ENCODE measurements around the gene VSIG8. TPM values are rescaled to one million over a fixed set of nuclear protein-coding genes. Genes with fewer than 3 reads are reported as not detected.

The VSIG8 gene
- total and polyA plus RNA-seq, 9 donors, result 0.06 to 0.48 (median 0.22) TPM; not detected in 3

DNA sequence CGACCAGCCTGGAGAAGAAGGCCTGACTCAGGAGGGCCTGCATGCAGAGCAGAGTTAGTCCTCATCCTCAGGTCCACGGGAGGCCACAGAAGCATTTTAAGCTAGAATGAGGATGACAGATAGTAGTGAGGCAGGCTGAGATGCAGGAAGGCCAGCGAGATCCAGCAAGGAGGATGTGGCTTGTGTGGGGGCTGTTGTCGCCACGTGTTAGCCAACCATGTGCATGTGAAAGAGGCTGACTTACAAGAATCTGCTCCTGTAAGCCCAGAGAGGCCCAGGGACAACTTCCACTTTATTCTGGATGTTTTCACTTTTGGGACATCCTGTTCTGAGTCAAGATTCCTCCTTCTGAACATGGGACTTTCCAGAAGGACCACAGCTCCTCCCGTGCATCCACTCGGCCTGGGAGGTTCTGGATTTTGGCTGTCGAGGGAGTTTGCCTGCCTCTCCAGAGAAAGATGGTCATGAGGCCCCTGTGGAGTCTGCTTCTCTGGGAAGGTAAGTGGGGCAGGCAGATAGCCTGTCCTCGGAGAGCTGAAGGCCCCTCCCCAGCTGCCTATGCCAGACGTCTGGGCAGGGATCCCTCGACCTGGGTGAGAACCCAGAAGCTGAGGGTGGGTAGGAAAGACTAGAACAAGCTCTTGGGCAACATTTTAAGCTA is 35.9 kb downstream of the VSIG8 start, which contains the start of gene SLAMF8:
Gene SLAMF8 (plus strand): TSS at position 433 of the 661 bp plus-strand sequence. CDS start 26 bp downstream, at position 459.
- Histone ChIP-seq H3K9me3 (no peaks in the 10 kb centered on the region), H3K4me3 (no peak within 1 kb of the TSS), H3K27me3 (no peaks in the 10 kb centered on the region), H3K27ac (no peak within 1 kb of the TSS), H3K36me3 (no peaks in the 10 kb centered on the region), H3K4me1 (ENCODE audit: insufficient read depth) (peaks cover 2% of the 10 kb centered on the region)
- DNase-seq, result no peak
- WGBS, 3 donors, result 68 to 74% (median 69%) methylated on average over 11 of the region's 11 CpGs
- intact Hi-C loops (cut with DNase I), result no loop called here
- TF ChIP-seq POLR2A (IDR thresholded peaks at IDR 0.05) (no peak), EP300 (IDR thresholded peaks at IDR 0.05) (no peak)
- TF ChIP-seq, protein P1, sequence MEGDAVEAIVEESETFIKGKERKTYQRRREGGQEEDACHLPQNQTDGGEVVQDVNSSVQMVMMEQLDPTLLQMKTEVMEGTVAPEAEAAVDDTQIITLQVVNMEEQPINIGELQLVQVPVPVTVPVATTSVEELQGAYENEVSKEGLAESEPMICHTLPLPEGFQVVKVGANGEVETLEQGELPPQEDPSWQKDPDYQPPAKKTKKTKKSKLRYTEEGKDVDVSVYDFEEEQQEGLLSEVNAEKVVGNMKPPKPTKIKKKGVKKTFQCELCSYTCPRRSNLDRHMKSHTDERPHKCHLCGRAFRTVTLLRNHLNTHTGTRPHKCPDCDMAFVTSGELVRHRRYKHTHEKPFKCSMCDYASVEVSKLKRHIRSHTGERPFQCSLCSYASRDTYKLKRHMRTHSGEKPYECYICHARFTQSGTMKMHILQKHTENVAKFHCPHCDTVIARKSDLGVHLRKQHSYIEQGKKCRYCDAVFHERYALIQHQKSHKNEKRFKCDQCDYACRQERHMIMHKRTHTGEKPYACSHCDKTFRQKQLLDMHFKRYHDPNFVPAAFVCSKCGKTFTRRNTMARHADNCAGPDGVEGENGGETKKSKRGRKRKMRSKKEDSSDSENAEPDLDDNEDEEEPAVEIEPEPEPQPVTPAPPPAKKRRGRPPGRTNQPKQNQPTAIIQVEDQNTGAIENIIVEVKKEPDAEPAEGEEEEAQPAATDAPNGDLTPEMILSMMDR (IDR thresholded peaks at IDR 0.05), result no peak

DNA sequence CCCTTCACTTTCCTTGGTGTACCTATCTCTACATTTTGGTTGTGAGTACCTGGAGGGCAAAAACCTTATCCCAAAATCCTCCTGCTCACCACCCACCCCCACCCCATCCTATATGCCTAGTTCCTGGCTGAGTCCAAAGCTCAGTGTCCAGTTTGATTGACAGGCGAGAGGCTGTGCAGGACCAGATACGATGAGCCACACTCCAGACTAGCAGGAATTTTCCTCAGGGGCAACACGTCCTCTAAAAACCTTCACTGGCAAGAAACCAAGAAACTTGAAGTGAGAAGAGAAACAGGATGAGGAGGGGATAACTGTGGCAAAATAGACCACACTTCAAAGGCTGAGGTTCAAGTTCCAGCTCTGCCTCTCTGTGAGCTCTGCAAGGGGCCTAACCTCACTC is 36.9 kb downstream of the VSIG8 start:
- TF ChIP-seq, protein P1 (IDR thresholded peaks at IDR 0.05), result no peak
- TF ChIP-seq POLR2A (IDR thresholded peaks at IDR 0.05), result no peak
- no peak overlapping the region for H3K27ac ChIP-seq
- no peaks in the 10 kb centered on the region for H3K36me3 ChIP-seq
- DNase-seq, result no peak
- H3K9me3 ChIP-seq, result no peaks in the 10 kb centered on the region
- no peak overlapping the region for H3K4me3 ChIP-seq
- intact Hi-C loops (cut with DNase I), result no loop called here
- H3K4me1 ChIP-seq (ENCODE audit: insufficient read depth), result no peaks in the 10 kb centered on the region
- WGBS, 3 donors, result 40 to 50% (median 40%) methylated on average over 3 of the region's 3 CpGs
- no peaks in the 10 kb centered on the region for H3K27me3 ChIP-seq

DNA sequence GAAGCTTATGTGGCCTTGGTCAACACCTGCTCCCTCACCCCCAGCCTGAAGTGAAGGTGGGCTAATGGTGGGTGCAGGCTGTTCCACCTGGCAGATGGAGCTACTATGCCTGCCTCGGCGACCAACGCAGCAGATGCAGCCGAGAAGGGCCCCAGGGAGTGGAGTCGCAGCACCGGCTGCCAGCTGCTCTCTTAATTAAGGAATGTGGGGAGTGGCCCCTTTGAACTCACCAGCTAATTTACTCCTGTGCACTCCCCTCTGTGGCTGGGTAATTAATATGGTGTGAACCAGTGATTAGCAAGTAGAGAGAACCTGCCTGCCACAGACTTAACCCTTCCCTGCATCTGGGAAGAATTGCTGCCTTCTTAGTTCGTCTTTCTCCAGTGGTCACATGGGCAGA is 39.1 kb downstream of the VSIG8 start:
- no peaks in the 10 kb centered on the region for H3K27me3 ChIP-seq
- intact Hi-C loops (cut with DNase I), result loop anchor here in 1 of 4 donors (2.0 kb wide), 1 partner anchor 21 kb away; the partner anchor contains the start of gene FCRL6
- no peaks in the 10 kb centered on the region for H3K9me3 ChIP-seq
- H3K4me3 ChIP-seq, result no peak overlapping the region
- TF ChIP-seq, protein P1 (IDR thresholded peaks at IDR 0.05), result no peak
- TF ChIP-seq POLR2A (IDR thresholded peaks at IDR 0.05) (no peak), EP300 (IDR thresholded peaks at IDR 0.05) (no peak)
- no peaks in the 10 kb centered on the region for H3K36me3 ChIP-seq
- H3K27ac ChIP-seq, result no peak overlapping the region
- no peak for DNase-seq
- 9 to 17% (median 10%) methylated on average over 7 of the region's 7 CpGs for WGBS, 3 donors
- no peaks in the 10 kb centered on the region for H3K4me1 ChIP-seq (ENCODE audit: insufficient read depth)

DNA sequence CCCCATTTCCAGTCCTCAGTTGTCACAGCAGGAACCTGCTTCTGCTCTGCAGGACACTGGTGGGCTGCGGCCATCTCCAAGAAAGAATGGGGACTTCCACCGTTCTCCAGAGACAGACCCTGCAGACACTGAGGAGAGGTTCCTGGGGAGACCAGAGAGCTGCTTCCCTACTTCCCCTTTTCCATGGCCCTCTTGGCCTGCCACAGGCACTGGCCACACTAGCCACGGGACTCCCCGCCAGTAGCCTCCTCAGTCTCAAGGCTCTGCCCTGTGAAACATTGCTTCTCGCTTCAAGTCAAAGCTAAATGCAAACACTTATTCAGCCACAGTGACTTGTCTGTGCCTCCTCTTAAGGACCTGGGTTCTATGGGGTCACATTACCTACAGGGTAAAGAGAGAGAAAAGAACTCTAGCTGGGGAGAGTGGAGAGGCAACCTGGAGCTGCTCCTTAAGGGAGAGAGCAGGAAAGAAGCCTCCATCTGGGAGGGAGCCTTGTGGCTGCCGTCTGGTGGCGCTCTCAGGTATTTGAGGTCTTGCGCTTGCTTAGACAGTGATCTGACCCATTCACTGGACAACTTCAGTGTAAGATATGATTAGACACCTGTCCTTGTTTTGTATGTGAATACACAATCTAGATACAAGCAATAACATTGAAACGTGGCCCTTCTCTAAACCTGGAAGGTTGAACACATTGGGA is 41.1 kb downstream of the VSIG8 start:
- no peaks in the 10 kb centered on the region for H3K36me3 ChIP-seq
- H3K27ac ChIP-seq, result no peak overlapping the region
- no peak overlapping the region for H3K4me3 ChIP-seq
- intact Hi-C loops (cut with DNase I), result no loop called here
- H3K4me1 ChIP-seq (ENCODE audit: insufficient read depth), result no peaks in the 10 kb centered on the region
- no peak for TF ChIP-seq EP300 (IDR thresholded peaks at IDR 0.05)
- TF ChIP-seq, protein P1 (IDR thresholded peaks at IDR 0.05), result no peak
- no peak for TF ChIP-seq POLR2A (IDR thresholded peaks at IDR 0.05)
- no peak for DNase-seq
- 63 to 83% (median 75%) methylated on average over 9 of the region's 9 CpGs for WGBS, 3 donors
- H3K9me3 ChIP-seq, result no peaks in the 10 kb centered on the region
- no peaks in the 10 kb centered on the region for H3K27me3 ChIP-seq

All from ovary (tissue), 9 donors.